H1 (cell line): ENCODE data around the gene WDR12. TPM values are rescaled to one million over a fixed set of nuclear protein-coding genes. Genes with fewer than 3 reads are reported as not detected.

Source experiments
- BRCA1 ChIP-seq: IDR thresholded peaks from 2 replicates; pipeline ENCODE4 v1.6.1; 2012; ENCODE audit warnings: low read depth, low read length, improper control_type of control experiment
- CHD7 ChIP-seq: fragments of 300-600 bp; sonication (generic); IDR thresholded peaks from 2 replicates; pipeline ENCODE4 v1.7.1; 2012; ENCODE audit warnings: low read length, moderate library complexity, mild to moderate bottlenecking, inconsistent platforms; ENCODE audit not compliant: insufficient replicate concordance
- CREB1 ChIP-seq: IDR thresholded peaks from 2 replicates; pipeline ENCODE4 v1.6.1; 2012; ENCODE audit warnings: inconsistent platforms
- EGR1 ChIP-seq: IDR thresholded peaks from 2 replicates; pipeline ENCODE4 v1.6.1; 2011; ENCODE audit warnings: low read depth, low read length, borderline replicate concordance
- FOSL1 ChIP-seq: IDR thresholded peaks from 2 replicates; pipeline ENCODE4 v1.6.1; 2011; ENCODE audit warnings: mild to moderate bottlenecking, low read depth, low read length, moderate library complexity; ENCODE audit not compliant: insufficient read depth
- GABPA ChIP-seq: IDR thresholded peaks from 2 replicates; pipeline ENCODE4 v1.6.1; 2011; ENCODE audit warnings: mild to moderate bottlenecking, low read length, moderate library complexity, borderline replicate concordance; ENCODE audit not compliant: insufficient read depth
- JUND ChIP-seq: IDR thresholded peaks from 2 replicates; pipeline ENCODE4 v1.6.1; 2011; ENCODE audit warnings: mild to moderate bottlenecking, improper control_type of control experiment, low read length
- NANOG ChIP-seq: IDR thresholded peaks from 2 replicates; pipeline ENCODE4 v1.6.1; 2011; ENCODE audit warnings: low read length, low read depth, mild to moderate bottlenecking, inconsistent platforms; ENCODE audit not compliant: insufficient read depth, poor library complexity, severe bottlenecking
- PHF8 ChIP-seq: fragments of 200-600 bp; sonication (generic); conservative IDR thresholded peaks from 2 replicates; pipeline ENCODE4 v1.7.1; 2012; ENCODE audit warnings: low read depth, mild to moderate bottlenecking, inconsistent platforms, low read length, moderate library complexity
- POLR2A ChIP-seq, 2 experiments: IDR thresholded peaks; 1 replicate in 1 of 2; 2 replicates in 1 of 2; pipeline ENCODE4 v1.6.1; 2011; ENCODE audit warnings: low read depth in 2 of 2, low read length in 2 of 2, mild to moderate bottlenecking in 2 of 2; ENCODE audit errors: control extremely low read depth in 1 of 2
- RFX5 ChIP-seq: IDR thresholded peaks from 2 replicates; pipeline ENCODE4 v1.6.1; 2011; ENCODE audit warnings: low read depth, low read length, improper control_type of control experiment, borderline replicate concordance
- TAF7 ChIP-seq: optimal IDR thresholded peaks from 2 replicates; pipeline ENCODE3; 2011; ENCODE audit warnings: low read depth, mild to moderate bottlenecking, inconsistent platforms, low read length, moderate library complexity, borderline replicate concordance
- YY1 ChIP-seq: IDR thresholded peaks from 2 replicates; pipeline ENCODE4 v1.6.1; 2011; ENCODE audit warnings: low read depth, mild to moderate bottlenecking, low read length
- polyA plus RNA-seq, 7 experiments: library from polyadenylated mRNA; depleted of rRNA in 3 of 7; stranded (reverse) in 5 of 7; unstranded in 2 of 7; fragments of >200 nt in 5 of 7; fragments of 200-250 nt in 2 of 7; gene quantifications; 1 replicate in 5 of 7; 2 replicates in 1 of 7; 4 replicates in 1 of 7; pipeline versions ENCODE4 v1.2.1 to v1.2.3, GENCODE V29; 2011 to 2013; ENCODE audit warnings: missing spikeins in 2 of 7, mixed read lengths in 2 of 7
- total RNA-seq: library from RNA; stranded (reverse); fragmentation: NEBNext Ultra II Directional; extraction: Animal tissue kit (Norgen Biotek cat#: 25700); gene quantifications from 2 replicates; pipeline ENCODE4 v1.2.1, GENCODE V29; 2021

The WDR12 gene
- total and polyA plus RNA-seq, 2 of the 8 experiments (the other 6 are each of a cell fraction or from before 2014, with no cell fraction given) = 25.0 to 183 TPM

- no peak for TF ChIP-seq CHD7
- TF ChIP-seq EGR1 = no peak
- no peak for TF ChIP-seq YY1
- TF ChIP-seq FOSL1 = no peak
- TF ChIP-seq RFX5 = no peak
- TF ChIP-seq CREB1 = no peak
- TF ChIP-seq PHF8 = no peak
- no peak for TF ChIP-seq POLR2A (IDR thresholded peaks at IDR 0.05; ENCODE audit: control extremely low read depth in 1 of 2, low read depth in 2 of 2, low read length in 2 of 2)
- TF ChIP-seq TAF7 = no peak
- TF ChIP-seq BRCA1 = no peak
- no peak for TF ChIP-seq JUND
- no peak for TF ChIP-seq GABPA
- TF ChIP-seq NANOG = no peak
Measured at GRCh38 chr2:202844656-202845055, 66.8 kb downstream of the WDR12 start (continued).
